ENCODE data around the gene BAZ1A.

- no peak for TF ChIP-seq HDAC2 (IDR thresholded peaks at IDR 0.05)
- TF ChIP-seq MYC (IDR thresholded peaks at IDR 0.05; ENCODE audit: insufficient read depth, insufficient read length, insufficient replicate concordance, low read length, severe bottlenecking), result no peak
- TF ChIP-seq POLR2AphosphoS2 (IDR thresholded peaks at IDR 0.05; ENCODE audit: low read depth, low read length), result no peak
- TF ChIP-seq NR2C2 (IDR thresholded peaks at IDR 0.05; ENCODE audit: borderline replicate concordance, control insufficient read depth, insufficient read length, low read depth), result no peak
- no peak for TF ChIP-seq CTCF (IDR thresholded peaks at IDR 0.05 in 2 of 3, conservative IDR thresholded peaks at IDR 0.05 in 1 of 3; ENCODE audit: control insufficient read depth in 2 of 3, extremely low read depth in 1 of 3, insufficient read depth in 1 of 3, low read depth in 3 of 3, low read length in 3 of 3)
- no peak for TF ChIP-seq POU2F2 (IDR thresholded peaks at IDR 0.05; ENCODE audit: borderline replicate concordance, low read depth, low read length)
- no peak for TF ChIP-seq KDM1A (IDR thresholded peaks at IDR 0.05; ENCODE audit: borderline replicate concordance)
- no peak for TF ChIP-seq POLR2AphosphoS5 (IDR thresholded peaks at IDR 0.05; ENCODE audit: low read length)
- TF ChIP-seq DPF2 (IDR thresholded peaks at IDR 0.05), result no peak
- TF ChIP-seq CREB1 (IDR thresholded peaks at IDR 0.05; ENCODE audit: low read depth), result no peak
- no peak for TF ChIP-seq BRCA1 (IDR thresholded peaks at IDR 0.05; ENCODE audit: low read depth, low read length)
These were observed 133.3 kb downstream of the BAZ1A start for GRCh38 chr14:34741840-34742239.

Data from GM12878 (cell line).